ENCODE data around the gene AUTS2.

The AUTS2 gene

DNA sequence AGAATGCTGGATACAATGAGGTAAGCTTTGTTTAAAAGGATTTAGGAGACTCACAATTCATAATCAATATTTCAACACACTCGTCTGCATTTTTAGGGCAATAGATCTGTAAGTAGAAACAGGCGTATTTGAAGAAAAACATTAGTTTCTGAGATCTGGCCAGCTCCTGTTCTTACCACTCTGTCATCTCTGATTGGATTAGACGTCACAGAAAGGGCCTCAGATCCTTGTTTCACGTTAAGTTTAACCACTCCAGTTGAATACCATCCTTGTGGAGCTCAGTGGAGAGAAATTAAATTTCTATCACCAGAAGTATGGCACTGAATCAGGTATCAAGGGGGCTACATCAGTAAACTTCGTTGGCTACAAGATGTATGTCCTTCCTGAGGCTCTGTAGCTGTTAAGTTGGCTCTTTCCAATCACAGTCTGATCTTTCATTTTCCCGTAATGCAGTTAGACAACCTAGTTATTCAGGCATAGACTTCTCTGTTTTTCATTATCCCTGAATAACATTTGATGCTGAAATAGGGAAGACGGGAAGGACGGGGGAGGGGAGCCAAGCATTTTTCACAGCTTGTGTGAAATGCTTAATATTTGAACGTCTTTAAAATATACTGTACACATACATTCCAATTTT is 874.4 kb downstream of the AUTS2 start:
- no peak overlapping the region for H3K4me3 ChIP-seq (ENCODE audit: low read length)
- TF ChIP-seq ZNF274 (IDR thresholded peaks at IDR 0.05; ENCODE audit: low read depth, low read length), result no peak

DNA sequence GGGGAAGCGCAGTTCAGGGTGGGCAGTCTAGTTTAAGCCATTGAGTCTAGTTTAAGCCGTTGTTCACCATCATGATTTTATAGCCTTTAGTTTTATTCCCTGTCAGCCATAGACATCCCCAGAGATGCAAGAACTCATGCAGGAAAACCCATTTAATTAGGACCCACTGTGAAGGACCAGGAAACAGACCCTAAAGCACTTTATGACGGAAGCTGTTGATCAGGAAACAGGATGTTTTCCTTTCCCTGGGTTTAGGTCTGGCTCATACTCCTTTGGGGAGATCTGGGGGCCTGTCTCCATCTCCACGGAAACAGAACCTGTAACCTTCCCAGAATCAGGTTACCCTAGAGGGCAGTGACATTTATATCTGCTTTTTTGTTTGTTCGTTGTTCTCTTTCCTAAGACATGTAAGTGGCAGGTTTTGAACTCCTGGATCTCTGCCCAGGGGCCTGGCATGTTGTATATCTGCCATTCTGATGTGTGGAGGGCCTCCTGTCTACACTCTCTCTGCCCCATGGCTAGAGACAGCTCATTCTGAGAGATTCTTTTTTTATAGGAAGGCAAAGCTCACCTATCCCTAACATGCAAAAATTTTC is 876.5 kb downstream of the AUTS2 start:
- no peak overlapping the region for H3K4me3 ChIP-seq (ENCODE audit: low read length)
- TF ChIP-seq ZNF274 (IDR thresholded peaks at IDR 0.05; ENCODE audit: low read depth, low read length), result no peak

DNA sequence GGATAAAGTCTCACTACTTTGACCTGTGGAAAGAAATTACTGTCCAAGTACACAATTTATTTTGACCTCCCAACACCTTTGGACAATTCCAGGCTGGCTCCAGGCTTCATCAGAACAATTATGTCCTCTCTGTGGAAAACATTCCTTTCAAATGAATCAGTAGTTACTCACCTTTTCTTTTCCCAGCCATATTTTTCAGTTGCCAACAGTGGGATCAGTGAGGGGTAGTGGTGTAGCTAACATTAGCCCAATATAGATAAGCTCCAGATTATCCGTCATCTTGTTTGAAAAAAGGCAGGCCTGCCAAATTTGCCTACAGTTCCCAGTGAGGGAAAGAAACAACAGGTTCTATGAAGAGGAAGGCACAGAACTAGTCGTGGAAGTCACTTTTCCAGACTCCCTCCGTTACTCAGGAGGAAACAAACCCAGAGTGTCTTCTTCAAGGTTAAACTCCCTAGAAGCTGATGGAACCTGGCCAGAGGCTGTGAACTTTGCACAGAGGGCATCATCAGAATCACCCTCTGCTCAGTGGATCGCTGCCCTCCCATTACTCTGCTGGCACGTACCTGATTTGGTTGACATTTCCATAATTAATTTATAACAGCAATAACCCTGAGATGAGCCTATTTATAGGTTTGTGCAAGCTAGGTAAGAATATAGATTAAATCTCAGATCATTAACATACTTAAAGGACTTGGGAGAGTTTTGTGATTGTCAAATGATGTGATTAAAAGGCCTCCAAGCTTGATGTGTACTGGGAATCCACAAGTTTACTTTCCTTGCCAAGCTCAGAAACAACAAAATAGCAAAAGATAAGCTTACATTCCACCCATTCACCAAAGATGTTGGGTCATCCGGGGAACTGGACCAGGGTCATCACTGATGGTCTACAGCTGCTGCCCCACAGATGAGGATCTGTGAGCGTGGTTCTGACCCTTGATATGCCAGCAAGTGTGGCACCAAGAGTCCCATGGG is 879.0 kb downstream of the AUTS2 start:
- TF ChIP-seq ZNF274 (IDR thresholded peaks at IDR 0.05; ENCODE audit: low read depth, low read length), result no peak
- H3K4me3 ChIP-seq (ENCODE audit: low read length), result no peak overlapping the region

DNA sequence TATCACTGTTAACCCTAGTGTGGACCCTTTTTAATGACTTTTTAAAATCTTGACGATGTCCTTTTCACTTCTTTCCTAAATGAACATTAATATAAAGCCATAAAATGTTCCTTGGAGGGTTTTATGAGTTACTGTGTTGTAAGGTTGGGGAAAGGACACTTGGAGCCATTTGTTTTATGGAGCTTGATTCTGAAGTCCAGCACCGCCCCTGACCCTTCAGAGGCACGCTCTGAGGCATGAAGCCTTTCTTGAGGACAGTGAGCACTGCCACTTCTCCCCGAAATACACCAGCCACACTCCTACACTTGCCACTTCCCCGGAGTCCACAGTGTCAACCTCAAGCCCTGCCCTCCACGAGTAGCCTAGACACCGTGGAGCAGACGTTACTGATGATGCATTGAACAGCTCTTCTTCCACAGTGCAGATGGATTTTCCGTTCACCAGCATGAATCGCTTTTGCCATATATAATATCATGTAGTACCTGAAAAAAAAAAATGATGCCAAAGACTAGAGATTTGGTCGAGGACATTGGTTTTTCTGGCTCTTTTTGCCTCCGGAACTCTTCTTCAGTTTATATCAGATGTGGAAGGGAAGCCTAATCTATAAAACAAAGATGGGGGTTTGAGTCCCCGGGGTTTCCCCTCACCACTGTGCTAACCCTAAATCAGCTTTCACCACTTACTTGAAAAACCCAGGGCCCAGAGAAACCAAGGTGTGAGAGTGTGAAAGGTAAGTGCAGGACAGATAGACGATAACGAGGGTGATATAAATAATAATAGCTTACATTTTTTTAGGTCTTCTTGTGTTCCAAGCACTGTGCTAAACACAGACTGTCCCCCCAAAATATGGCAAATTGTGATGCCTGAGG is 881.1 kb downstream of the AUTS2 start:
- no peak overlapping the region for H3K4me3 ChIP-seq (ENCODE audit: low read length)
- TF ChIP-seq ZNF274 (IDR thresholded peaks at IDR 0.05; ENCODE audit: low read depth, low read length), result no peak

DNA sequence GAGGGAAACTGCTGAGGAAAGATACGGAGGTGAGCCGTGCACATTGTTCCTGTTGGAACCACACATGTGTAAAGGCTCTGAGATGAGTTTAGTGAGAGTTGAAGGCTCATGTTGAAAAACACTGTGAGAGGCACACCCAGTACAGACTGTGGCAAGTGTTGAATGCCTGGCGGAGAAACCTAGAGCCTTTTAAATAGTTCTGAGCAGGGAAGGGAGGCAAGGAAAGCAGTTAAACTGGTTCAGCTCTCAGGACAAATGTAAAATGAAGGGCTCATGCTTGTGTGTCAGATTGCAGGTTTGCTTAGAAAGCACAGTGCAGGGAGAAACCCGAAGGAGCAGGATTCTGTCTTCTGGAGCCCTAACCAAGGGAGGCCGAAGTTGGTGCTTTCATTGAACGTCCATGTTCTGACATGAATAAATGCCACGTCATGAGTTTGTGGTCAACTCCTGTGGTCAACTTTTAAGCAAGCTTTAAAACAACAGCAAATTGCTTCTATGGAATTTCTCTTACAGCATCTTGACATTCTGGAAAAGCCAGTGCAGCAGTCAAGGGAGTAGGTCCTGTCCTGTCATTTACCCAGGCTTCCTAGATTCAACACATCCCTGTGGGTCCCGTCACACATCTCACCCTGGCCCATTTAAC is 882.8 kb downstream of the AUTS2 start:
- H3K4me3 ChIP-seq (ENCODE audit: low read length), result no peak overlapping the region
- no peak for TF ChIP-seq ZNF274 (IDR thresholded peaks at IDR 0.05; ENCODE audit: low read depth, low read length)

DNA sequence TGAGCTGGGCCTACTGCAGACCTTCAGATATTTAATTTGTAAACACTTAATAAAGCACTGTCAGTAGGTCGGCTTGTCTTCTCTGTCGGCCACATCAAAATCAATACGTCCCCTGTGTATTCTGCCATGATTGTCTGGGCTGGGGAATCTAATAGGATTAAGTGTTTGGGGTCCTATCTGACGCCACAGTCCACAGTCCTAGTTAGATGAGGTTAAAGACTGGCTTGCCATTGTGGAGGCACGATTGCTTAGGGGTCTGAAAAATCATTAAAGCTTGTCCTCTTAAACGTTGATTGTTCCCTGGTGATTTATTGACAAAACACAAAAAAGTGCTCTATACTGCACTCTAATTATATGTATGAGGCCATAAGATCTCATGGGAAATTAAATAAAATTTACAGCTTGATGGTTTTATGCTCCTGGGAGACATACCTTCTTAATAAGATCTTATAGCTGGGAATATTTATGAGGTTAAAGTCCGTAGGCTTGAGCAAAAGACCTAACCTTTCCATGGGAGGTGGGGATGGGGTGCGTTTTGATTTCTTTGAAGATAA is 883.4 kb downstream of the AUTS2 start:
- H3K4me3 ChIP-seq (ENCODE audit: low read length), result no peak overlapping the region

GRCh38 chr7:70484255-70484654 is 886.0 kb downstream of the AUTS2 start:
- no peak for TF ChIP-seq ZNF274 (IDR thresholded peaks at IDR 0.05; ENCODE audit: low read depth, low read length)
- no peak overlapping the region for H3K4me3 ChIP-seq (ENCODE audit: low read length)

More for the DNA sequence above, 883.4 kb downstream of the AUTS2 start:
- no peak for TF ChIP-seq ZNF274 (IDR thresholded peaks at IDR 0.05; ENCODE audit: low read depth, low read length)

DNA sequence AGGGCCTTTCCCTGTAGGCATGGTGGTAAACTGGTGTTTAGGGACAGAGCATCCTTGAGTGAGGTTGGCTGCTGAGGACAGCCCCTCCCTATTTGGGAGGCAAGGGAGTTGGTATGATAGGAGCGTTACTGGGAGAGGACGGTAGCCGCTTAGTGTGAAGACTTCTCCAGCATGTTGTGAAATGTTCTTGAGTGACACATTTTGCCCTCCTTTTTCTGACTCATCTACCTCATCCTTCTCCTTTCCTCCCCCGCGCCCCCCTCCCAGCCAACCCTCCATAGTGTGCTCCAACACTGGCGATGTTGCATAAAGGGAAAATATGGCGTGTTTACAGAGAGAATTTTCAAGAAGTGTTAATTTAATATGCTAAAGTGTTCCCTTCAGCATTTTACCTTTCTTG is 888.7 kb downstream of the AUTS2 start:
- TF ChIP-seq ZNF274 (IDR thresholded peaks at IDR 0.05; ENCODE audit: low read depth, low read length), result no peak
- no peak overlapping the region for H3K4me3 ChIP-seq (ENCODE audit: low read length)

DNA sequence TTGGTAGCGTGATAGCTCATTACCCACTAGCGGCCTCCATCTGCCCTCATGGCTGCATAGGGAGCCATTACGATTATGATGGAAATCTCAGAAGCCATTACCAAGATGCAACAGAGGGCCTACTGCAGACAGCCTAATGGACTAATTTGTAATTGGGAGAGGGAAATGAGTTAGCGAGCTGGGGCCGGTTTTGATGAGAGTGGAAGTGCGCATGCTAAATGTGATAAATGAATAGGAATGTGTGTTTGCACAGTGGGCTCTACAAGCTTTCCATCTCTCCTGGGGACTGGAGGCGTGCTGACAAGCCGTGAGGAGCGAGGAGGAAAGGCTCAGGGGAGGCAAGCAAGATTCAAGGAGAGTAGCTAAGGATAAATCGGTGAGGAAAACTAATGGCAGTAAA is 889.2 kb downstream of the AUTS2 start:
- H3K4me3 ChIP-seq (ENCODE audit: low read length), result no peak overlapping the region
- TF ChIP-seq ZNF274 (IDR thresholded peaks at IDR 0.05; ENCODE audit: low read depth, low read length), result no peak

DNA sequence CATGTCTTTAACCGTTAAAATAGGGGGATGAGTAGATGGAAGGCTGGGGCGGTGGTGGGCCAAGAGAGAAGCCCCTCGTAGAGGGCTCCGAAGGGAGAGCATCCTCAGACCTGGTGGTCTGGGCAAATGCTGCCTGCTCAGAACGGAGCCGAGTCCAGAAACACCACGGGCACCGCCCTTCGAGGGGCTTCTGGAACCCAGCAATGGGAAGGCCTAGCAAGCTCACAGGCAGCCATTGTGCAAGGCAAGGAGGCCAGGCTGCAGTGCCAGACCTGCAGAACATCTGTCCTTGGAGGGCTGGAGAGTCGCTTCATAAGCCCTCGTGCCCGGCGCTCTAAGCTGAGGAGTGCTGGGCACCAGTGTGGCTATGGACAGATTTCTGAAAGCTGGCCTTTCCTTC is 889.6 kb downstream of the AUTS2 start:
- no peak overlapping the region for H3K4me3 ChIP-seq (ENCODE audit: low read length)
- TF ChIP-seq ZNF274 (IDR thresholded peaks at IDR 0.05; ENCODE audit: low read depth, low read length), result no peak

DNA sequence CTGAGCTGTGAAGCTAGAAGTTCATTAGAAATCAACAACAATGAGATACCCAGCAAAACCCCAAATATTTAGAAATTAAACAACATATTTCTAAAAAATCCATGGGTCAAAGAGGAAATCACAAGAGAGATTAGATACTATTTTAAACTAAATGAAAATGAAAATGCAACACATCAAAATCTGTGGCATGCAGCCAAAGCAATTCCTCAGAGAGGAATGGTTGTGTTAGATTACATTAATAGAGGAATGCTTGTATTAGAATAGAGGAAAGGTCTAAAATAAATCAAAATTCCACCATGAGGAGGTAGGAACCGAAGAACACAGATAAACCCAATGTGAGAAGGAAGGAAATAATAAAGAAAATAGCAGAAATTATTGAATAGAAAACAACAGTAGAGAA is 891.5 kb downstream of the AUTS2 start:
- no peak for TF ChIP-seq ZNF274 (IDR thresholded peaks at IDR 0.05; ENCODE audit: low read depth, low read length)
- H3K4me3 ChIP-seq (ENCODE audit: low read length), result no peak overlapping the region

- TF ChIP-seq ZNF274 (IDR thresholded peaks at IDR 0.05; ENCODE audit: low read depth, low read length), result no peak
- no peak overlapping the region for H3K4me3 ChIP-seq (ENCODE audit: low read length)
Measured at GRCh38 chr7:70492625-70493024, 894.4 kb downstream of the AUTS2 start.

All from GM08714 (cell line).